DMS114 treated with DMSO at 0.1 percent for 48 hours (cell line): ENCODE results near the gene GPR35.
"Not testable (repeated sequence)": the region's sequence is repeated elsewhere in the genome, so short reads cannot be mapped to it uniquely, and the experiment has no call there.

ENCODE experiments used
- DNase-seq: peaks from one replicate; lab custom pipeline; 2025; ENCODE audit not compliant: unreplicated experiment; lab: John Stamatoyannopoulos, UW

Gene GPR35

DNA sequence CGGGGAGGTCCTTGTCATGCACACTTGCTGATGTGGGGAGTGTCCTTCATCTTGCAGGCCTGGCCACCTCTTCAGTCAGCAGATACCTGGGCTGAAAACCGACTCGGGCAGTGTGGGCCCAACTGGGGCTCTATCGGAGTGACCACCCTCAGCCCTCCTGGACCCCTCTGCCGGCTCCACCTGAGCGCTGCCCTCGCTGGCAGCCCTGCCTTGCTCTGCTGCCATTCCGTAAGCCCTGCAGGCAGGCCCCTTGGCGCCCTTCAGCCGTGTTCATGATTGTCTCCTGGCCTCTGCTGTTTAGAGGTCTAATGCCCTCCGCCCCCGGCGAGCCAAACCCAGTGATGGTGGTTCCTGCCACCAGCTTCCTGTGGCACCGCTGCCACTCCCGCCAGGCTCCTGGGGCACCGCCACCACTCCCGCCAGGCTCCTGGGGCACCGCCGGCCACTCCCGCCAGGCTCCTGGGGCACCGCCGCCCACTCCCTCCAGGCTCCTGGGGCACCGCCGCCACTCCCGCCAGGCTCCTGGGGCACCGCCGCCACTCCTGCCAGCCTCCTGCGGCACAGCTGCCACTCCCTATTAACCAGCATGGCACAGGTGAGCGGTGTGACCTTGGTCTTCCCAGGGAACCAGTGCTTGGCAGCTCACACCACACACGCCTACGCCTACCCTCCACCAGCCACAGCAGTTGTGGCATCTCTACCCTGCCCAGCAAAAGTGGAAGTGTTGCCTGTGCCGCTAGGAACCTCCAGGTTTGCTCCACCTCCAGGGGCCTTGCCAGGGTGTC is 22.8 kb upstream of the GPR35 start:
- no peak for DNase-seq

DNA sequence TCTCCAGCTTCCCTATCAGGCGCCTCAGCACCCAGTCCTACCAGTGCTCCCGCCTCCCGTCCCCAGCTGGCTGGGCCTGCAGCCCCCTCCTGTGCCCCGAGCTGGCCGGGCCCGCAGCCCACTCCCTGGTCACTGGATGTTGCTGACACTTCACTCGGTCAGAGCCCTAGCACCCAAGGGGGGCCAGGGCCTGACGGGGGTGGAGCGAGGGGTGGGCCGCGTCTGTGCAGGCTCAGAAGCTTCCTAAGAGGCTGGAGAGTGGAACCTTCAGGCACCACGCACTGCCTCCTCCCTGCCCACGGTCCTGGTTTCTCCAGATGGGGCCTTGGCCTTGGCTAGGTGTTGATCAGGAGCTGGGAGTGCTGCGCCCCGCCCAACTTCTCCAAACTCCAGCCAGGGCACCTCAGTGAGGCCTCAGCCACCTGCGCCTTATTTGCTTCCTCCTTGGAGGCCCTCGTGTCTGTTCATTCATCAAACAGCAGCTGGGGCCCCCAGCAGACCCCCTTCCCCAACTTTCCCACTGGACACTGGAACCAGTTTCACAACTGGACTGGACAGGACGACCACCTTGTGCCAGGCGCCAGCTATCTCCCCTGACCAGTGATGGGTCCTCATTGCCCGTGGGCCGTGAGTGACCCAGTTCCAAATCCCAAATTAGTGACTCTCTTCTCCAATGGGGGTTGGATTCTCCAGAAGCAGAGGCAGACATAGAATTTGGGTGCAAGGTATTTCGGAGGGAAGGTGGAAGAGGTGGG is 22.0 kb upstream of the GPR35 start:
- DNase-seq: no peak

DNA sequence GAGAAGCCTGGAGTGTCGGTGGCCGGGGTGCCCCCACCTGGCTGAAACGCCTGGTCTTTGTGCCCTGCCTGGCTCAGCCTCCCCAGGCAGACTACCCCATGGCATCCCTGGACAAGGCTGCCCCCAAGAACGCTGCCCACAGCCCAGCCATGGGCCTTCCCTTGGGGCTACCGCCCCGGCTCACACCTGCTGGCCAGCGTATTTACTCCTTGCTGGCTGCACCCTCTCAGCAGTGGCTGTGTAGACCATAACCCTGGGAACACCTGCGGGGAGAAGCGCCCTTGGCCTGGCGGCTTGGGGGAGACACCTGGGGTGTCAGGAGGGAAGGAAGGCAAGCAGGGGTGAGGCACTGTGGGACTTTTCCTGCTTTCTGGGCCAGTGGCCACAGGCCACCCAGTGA is 21.4 kb upstream of the GPR35 start:
- no peak for DNase-seq

DNA sequence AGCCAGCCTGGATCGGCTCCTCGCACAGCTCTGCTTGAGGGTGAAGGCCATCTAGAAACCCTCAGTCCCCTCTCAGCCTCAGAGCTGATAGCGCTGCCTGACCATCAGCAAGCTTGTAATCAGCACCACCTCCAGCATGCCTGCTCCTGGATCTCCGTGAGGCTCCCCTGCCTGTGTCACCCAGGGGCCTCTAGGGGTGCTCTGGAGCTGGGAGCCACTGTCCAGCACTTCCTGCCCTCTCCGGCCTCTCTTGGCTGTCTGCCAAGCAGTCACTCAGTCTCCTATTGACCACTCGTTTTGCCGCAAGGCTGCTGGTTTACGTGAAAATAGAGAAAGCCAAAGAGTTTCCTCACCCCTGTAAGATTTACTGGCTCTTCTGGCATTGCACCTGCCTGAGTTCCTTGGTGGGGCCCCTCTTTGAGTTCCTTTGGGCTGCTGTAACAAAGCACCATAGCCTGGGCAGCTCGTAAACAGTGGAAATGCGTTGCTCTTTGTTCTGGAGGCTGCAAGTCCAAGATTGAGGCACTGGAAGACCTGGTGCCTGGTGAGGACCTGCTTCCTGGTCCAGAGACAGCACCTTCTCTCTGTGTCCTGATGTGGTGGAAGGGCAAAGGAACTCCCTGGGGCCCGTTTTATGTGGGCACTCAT is 20.9 kb upstream of the GPR35 start:
- no peak for DNase-seq

DNA sequence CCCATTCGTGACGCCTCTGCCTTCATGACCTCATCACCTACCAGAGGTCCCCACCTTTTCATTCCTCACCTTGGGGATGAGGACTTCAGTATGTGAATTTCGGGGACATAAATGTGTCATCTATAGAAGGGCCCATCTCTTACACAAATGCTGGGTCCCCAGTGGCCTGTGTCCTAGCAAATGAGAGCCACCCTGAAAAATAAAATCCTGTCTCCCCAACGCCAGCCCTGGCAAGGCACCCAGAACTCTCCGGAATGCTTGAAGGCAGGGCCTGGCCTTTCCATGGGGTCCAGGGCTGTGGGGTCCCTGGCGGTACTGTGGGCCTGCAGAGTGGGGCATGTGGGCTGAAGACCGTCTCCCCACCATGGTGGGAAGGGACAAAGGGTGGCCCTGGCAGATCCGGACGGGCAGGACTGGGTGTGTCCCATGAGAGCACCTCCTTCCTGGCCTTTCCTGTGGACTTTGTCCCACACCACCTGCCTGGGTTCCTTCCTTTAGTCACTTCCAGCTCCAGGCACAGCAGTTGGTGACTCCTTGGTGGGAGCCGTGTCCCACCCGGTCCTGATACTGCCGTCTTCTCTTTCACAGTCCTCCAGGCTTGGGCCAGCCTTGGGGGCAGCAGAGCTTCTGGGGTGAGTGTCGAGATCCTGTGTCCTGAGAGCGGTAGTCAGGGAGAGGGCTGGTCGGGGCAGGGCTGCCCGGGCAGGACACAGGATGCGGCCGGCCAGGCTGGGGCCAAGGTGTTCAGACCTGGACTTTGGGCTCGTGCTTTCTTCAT is 20.2 kb upstream of the GPR35 start:
- DNase-seq: no peak

DNA sequence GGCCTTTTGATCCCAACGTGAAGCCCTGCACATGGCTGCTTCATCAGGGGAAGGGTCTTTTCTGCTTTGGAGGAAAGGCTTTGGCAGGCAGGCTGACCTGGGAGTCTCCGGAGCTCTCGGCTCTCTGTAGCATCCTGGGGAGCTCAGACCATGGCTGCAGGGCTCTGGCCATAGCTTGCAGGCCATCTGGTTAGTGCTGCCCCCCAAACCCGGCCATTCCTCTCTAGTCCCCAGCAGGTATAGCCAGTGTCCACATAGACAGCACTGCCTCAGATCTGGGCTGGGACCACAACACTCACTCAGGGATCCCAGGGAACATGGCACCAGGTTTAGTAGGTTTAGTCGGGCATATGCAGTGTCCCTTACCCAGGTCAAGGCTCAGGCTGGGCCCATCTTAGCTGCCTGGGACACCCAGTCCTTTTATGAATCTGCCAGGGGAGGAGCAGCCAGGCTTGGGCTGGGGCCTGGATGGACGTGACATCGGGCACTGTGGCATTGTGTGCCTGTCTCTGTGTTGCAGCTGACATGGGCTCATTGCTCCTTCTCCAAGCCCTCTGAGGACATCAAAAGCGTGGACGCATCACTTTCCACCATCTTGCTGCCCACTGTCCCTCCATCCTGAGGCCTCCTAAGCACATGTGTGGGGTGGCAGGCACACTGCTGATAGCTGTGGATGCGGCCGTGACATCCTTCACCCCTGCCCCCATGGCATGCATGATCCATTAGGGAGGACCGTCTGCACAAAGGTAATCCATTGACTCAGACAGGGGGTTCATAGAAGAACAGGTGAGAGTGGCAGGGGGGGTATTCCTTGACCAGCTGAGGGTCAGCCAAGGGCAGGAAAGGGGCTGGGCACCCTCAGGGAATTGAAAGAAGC is 19.2 kb upstream of the GPR35 start:
- DNase-seq: no peak

DNA sequence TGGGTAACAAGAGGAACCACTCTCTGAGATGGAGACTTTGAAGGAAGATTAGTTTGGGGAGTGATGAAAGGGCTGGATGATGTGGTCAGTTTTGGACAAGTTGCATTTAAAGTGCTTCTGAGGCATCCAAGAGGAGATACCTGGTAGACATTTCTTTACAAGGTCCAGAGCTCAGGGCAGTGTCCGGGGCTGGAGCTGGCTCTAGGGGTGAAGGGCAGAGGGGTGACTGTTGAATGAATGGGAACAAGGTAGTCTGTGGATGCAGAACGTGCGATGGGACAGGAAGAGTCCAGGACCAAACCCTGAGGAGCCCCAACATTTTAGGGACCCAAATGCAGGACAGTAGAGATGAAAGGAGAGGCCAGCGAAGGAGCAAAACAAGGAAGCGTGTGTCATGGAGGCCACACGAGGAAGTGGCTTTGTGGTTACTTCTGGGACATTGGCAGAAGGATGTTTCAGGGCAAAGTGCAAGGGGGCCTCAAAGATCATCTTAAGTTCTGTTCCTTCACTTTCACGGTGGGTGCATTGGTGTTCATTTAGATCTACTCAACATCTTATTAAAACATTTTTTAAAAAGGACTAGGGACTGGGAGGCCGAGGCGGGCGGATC is 13.6 kb upstream of the GPR35 start:
- no peak for DNase-seq

DNA sequence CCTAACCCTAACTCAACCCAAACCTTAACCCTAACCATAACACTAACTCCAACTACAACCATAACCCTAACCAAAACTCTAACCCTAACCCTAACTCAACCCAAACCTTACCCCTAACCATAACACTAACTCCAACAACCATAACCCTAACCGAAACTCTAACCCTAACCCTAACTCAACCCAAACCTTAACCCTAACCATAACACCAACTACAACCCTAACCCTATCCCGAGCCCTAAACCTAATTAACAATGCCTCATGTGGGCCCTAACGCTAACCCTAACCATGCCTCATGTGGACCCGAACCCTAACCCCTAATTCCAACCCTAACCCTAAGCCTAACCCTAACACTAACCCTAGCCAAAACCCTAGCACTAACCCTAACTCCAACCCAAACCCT is 11.5 kb upstream of the GPR35 start:
- no peak for DNase-seq

DNA sequence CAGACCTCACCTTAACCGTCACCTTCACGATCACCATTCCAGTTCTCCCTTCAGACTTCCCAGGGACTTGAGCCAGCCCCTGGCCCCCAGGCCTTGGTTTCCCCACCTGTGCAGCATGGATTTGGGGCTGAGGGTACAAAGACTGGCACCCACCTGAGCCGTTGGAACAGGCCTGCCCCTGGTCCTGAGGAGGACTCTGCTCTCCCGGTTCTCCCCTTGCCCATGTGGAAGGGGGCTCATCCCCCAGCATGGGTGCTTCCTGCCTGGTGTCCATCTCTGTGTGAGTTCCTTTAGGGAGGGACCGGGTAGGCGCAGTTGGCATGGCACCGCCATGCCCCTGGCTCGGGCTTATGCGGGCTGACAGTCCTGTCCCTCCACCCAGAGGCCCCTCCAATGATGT is 10.9 kb upstream of the GPR35 start:
- no peak for DNase-seq

DNA sequence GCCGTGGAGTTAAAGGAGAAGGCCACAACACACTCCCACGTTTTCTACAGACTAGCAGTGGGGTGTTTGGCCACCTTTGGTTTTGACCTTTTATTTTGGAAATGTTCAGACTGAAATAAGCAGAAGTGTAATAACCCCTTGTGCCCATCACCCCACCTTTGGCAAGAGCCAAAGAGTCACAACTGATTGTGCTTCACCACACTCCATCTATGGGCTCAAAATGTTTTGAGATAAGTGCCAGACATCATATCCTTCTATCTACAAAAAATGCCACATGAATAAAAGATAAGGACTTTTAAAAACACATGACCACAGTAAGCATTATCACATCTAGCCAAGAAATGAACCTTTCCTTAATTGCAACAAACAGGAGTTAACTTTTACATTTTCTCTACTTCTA is 9.9 kb upstream of the GPR35 start:
- DNase-seq: no peak

DNA sequence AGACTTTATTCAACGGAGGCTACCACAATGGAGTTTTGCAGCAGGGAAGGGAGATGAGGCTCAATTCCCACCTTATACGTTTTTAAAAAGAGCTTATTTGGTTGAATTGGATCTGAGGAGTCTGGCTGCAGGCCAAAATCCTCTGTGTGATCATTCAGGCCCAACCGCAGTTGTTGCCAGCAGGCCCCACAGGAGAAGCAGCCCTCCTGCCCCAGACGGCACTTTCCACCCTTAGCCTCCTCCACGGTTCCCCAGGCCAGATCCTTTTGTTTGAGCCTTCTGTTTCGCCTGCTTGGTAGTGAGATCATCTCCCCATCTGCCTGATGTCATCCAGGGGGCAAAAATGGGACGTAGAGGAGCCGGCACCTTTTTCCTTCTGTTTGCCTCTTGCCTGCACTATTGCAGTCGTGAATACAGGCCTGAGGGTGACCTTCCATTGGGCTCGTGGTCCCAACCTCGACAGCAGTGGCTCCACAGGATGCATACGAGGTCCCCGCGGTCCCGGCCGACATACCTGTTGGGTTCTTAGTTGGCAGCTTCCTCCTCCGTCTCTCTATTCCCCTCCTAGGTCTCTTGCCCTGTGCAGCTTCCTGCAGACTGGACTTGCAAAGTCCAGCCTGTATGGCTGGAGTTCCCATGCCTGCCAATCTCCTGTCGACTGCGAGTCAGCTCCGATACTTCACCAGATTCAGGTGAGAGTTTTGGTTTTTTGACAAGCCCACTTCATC is 9.3 kb upstream of the GPR35 start:
- DNase-seq: no peak

DNA sequence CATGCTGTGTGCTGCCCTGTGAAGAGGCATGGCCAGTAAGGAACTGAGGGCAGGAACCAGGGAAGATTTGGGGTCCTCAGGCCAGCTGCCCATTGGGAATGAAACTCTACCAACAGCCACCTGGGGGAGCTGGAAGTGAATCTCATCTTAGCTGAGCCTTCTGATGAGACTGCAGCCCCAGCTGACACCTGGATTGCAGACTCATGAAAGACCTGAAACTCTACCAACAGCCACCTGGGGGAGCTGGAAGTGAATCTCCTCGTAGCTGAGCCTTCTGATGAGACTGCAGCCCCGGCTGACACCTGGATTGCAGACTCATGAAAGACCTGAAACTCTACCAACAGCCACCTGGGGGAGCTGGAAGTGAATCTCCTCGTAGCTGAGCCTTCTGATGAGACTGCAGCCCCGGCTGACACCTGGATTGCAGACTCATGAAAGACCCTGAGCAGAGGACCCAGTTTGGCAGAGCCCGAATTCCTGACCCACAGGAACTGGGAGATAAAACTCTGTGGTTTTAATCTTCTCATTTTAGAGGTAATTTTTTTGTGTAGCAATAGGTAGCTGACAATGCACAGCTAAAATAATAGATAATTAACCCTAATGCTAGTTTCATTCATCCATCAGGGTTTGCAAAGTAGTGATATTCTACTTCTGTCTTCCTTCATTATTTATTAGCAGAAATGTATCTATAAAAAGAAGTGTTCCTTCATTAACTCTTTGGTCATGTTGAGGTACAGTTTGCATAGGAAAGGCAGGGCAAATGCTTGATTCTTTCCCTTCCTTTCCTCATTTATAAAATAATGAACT is 8.2 kb upstream of the GPR35 start:
- not testable (repeated sequence) for DNase-seq

DNA sequence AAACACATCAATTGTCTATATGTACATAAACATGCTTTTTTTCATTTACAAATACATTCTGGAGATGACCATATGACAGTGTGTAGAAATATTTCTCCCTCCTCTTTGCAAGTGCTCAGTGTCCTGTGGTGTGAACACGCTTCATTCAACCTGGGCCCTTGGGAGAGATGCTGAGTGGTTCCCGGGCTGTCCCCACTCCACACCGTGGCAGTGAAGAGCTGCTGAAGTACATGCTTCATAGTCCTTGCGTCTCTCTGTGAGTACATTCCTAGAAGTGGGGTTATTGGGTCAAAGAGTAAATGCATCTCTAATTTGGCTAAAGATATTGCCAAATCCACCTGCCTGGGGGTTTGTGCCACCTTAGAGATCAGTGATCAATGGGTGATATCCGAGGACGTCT is 6.5 kb upstream of the GPR35 start:
- DNase-seq: no peak

DNA sequence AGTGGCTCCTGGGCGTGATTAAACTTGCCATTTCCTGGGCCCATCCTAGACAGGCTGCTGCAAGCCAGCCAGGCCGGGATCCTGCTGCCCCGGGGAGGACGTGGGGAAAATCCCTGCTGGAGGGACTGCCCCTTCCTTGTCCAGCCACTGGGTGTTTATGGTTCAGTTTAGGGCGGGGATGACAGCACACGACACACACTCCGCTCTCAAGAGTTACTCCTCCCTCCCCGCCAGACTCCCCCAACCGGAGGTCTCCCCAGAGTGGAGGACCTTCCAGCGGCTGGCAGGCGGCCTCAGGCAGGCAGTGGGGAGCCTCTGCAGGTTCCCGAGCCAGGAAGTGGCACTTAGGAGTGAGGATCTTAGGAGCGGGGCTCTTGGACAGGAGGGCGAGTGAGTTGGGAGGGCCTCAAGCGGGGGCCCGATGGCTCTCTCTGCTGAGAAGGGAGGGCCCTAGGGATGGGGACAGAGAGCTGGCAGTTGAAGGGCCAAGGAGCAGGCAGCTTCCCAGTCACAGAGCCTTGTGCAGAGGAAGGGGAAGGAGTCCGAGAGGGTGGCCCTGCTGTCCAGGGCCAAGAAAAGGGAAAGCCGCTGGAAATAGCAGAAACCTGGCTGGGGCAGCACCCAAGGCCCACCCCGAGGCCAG is 5.7 kb upstream of the GPR35 start:
- DNase-seq: no peak

DNA sequence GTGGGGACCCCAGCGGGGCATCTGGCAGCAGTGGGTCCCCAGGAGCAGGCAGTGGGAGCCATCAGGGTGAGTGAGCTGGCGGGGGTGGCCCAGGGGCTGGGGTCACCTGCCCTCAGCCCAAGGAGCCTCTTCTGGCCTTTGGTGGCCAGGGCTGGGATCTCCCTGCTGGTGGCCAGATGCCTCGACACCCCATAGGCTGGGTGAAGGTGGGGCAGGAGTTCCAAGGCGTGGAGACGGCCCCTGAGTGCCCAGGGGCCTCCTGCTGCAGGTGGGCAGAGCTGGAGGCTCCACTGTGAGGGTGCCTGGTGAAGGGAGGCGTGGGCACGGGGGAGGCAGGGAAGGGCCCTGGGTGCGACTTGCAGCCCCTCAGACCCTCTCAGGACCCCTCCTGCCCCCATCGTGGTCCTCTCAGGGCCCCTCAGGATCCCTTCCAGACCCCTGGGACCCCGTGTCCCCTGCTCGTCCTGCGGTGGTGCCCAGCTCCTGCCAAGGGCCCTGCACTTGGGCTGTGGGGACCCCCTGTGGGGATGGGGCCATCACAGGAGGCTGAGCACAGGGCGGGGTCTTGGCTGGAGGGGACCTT is 5.0 kb upstream of the GPR35 start:
- no peak for DNase-seq

DNA sequence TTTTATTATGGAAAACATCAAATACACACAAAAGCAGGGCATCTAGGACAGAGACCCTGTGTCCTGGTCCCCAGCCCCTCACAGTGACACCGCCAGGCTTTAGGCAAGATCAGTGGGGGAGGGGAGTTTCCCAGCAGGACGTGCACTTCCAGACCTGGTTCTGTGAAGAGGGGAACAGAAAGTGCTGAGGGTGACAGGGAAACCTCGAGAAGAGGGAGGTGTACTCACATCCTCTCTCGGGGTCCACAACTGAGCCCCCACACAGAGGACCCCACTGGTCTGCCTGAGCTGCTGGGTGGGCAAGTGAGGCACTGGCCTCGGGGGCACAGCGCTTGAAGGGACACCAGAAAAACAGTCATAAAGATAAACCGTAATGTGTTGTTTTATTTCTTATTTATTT is 4.4 kb upstream of the GPR35 start:
- DNase-seq: no peak

DNA sequence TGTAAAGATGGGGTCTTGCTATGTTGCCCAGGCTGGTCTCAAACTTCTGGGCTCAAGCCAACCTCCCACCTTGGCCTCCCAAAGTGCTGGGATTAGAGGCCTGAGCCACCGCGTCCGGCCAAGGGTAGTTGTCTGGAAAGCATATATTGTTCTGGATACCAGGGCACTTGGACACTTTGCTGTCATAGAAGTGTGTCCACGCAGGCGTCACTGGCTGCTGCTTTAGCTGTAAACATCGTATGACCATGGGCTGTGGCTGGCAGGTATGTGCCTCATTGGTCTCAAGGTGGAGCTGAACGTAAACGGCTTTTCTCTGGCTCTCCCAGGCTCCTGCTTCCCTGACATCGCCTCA is 3.2 kb upstream of the GPR35 start:
- DNase-seq: no peak
